Lung (tissue), 12 donors: ENCODE measurements around the gene PYGM. TPM values are rescaled to one million over a fixed set of nuclear protein-coding genes. Genes with fewer than 3 reads are reported as not detected.
"Not testable (repeated sequence)": the region's sequence is repeated elsewhere in the genome, so short reads cannot be mapped to it uniquely, and the experiment has no call there.

ENCODE experiments used
- ATAC-seq: fragments of 200-7000 bp; cut with Tn5 transposase; one replicate; pipeline ENCODE4 v1.9.1; 2020; ENCODE audit warnings: moderate number of reproducible peaks; ENCODE audit not compliant: insufficient read depth, low FRiP score
- DNase-seq, 3 donors: peaks; one replicate each; pipeline ENCODE4 v3.0.0-alpha.2; 2013 to 2017
- H3K27ac ChIP-seq, 2 donors: one replicate each; pipeline ENCODE4 v1.5.1; 2013; ENCODE audit warnings: mild to moderate bottlenecking in 2 of 2, moderate library complexity in 2 of 2, control low read depth in 1 of 2, inconsistent platforms in 1 of 2, low read depth in 1 of 2, low read length in 1 of 2
- H3K27me3 ChIP-seq, 3 donors: one replicate each; pipeline ENCODE4 v1.5.1; 2013; ENCODE audit warnings: low read length in 2 of 3; ENCODE audit not compliant: control insufficient read depth in 3 of 3, insufficient read depth in 3 of 3
- H3K36me3 ChIP-seq, 4 donors: one replicate each; pipeline ENCODE4 v1.5.1; 2013; ENCODE audit warnings: low read length in 4 of 4, mild to moderate bottlenecking in 1 of 4, moderate library complexity in 1 of 4; ENCODE audit not compliant: control insufficient read depth in 4 of 4, insufficient read depth in 4 of 4
- H3K4me1 ChIP-seq, 5 donors: one replicate each; pipeline ENCODE4 v1.5.1; 2013; ENCODE audit warnings: low read length in 5 of 5, mild to moderate bottlenecking in 2 of 5, moderate library complexity in 1 of 5; ENCODE audit not compliant: control insufficient read depth in 5 of 5, insufficient read depth in 5 of 5
- H3K4me3 ChIP-seq: one replicate; pipeline ENCODE4 v1.5.1; 2013; ENCODE audit warnings: mild to moderate bottlenecking, control low read depth, moderate library complexity
- H3K9ac ChIP-seq, 2 donors: one replicate each; pipeline ENCODE4 v1.5.1; 2013; ENCODE audit warnings: low read length in 2 of 2, control low read depth in 1 of 2; ENCODE audit not compliant: insufficient read depth in 1 of 2
- H3K9me3 ChIP-seq, 4 donors: one replicate each; pipeline ENCODE4 v1.5.1; 2013; ENCODE audit warnings: low read length in 3 of 4, mild to moderate bottlenecking in 1 of 4, moderate library complexity in 1 of 4; ENCODE audit not compliant: control insufficient read depth in 4 of 4, insufficient read depth in 3 of 4
- CTCF ChIP-seq: IDR thresholded peaks from 2 replicates; pipeline ENCODE4 v1.5.1; 2012; ENCODE audit warnings: mild to moderate bottlenecking; ENCODE audit errors: control extremely low read depth, extremely low read depth
- WGBS, 2 donors: extraction: QIAGEN DNeasy Blood & Tissue Kit; methylation state at CpG; one replicate each; pipeline ENCODE4 v1.1.7; 2013; 5-methylcytosine and 5-hydroxymethylcytosine counted together
- polyA plus RNA-seq, 2 donors: library from polyadenylated mRNA; stranded (reverse); fragments of 200-250 nt; gene quantifications; one replicate each; pipeline ENCODE4 v1.2.1, GENCODE V29; 2013
- total RNA-seq, 2 donors: library from RNA; depleted of rRNA in 1 of 2; stranded (reverse); fragments of >200 nt in 1 of 2; gene quantifications; one replicate each; pipeline ENCODE4 v1.2.1, GENCODE V29; 2014 to 2021
- donor health status: control.
- donor health status: control.
- donor health status: Bipolar disorder and iron deficiency.
- donor health status: healthy.
- donor health status: DM: yes; HTN: yes; CAD: no.

PYGM gene
- total and polyA plus RNA-seq, 4 donors, result 1.2 to 3.8 (median 2.5) TPM

- no peak for DNase-seq
- Histone ChIP-seq H3K4me3 (no peak overlapping the region), H3K27me3 (peaks cover 3 to 38% (median 38%) of the 10 kb centered on the region in 3 donors), H3K9me3 (no peaks in the 10 kb centered on the region), H3K9ac (no peak overlapping the region), H3K27ac (no peak overlapping the region), H3K4me1 (peaks cover 0 to 3% (median 0%) of the 10 kb centered on the region in 5 donors), H3K36me3 (no peaks in the 10 kb centered on the region)
- TF ChIP-seq CTCF, result no peak
- ATAC-seq, result no peak
- WGBS, 2 donors, result 31 to 69% methylated on average over 2 of the region's 2 CpGs
These were observed 54.3 kb downstream of the PYGM start for GRCh38 chr11:64705501-64705900.

GRCh38 chr11:64703048-64703447, 56.7 kb downstream of the PYGM start:
- no peak for DNase-seq
- H3K27me3 ChIP-seq, result peaks cover 0 to 24% (median 20%) of the 10 kb centered on the region in 3 donors
- TF ChIP-seq CTCF, result no peak

GRCh38 chr11:64701956-64702355, 57.8 kb downstream of the PYGM start:
- not testable (repeated sequence) for H3K9me3 ChIP-seq, H3K4me1 ChIP-seq, ATAC-seq, H3K27ac ChIP-seq, H3K9ac ChIP-seq, H3K36me3 ChIP-seq, DNase-seq, H3K4me3 ChIP-seq
- WGBS, 2 donors, result 91 to 92% methylated on average over 24 to 29 of the region's 29 CpGs
- H3K27me3 ChIP-seq, result peaks cover 0 to 18% (median 15%) of the 10 kb centered on the region in 3 donors

More at GRCh38 chr11:64703048-64703447, 56.7 kb downstream of the PYGM start:
- Histone ChIP-seq H3K27ac (no peak overlapping the region), H3K4me3 (no peak overlapping the region), H3K36me3 (no peaks in the 10 kb centered on the region), H3K4me1 (no peaks in the 10 kb centered on the region), H3K9me3 (no peaks in the 10 kb centered on the region), H3K9ac (no peak overlapping the region)
- 79 to 87% methylated on average over 2 of the region's 2 CpGs for WGBS, 2 donors
- ATAC-seq, result no peak

GRCh38 chr11:64698427-64698826, 61.3 kb downstream of the PYGM start:
- 79 to 83% methylated on average over 1 of the region's 1 CpG for WGBS, 2 donors
- DNase-seq, result no peak

More at GRCh38 chr11:64698427-64698826, 61.3 kb downstream of the PYGM start:
- peaks cover 0 to 20% (median 11%) of the 10 kb centered on the region in 3 donors for H3K27me3 ChIP-seq
- no peak overlapping the region for H3K9ac ChIP-seq
- H3K9me3 ChIP-seq, result peaks cover 0 to 2% (median 0%) of the 10 kb centered on the region in 4 donors
- TF ChIP-seq CTCF, result no peak
- no peak overlapping the region for H3K27ac ChIP-seq
- H3K4me1 ChIP-seq, result no peaks in the 10 kb centered on the region
- H3K4me3 ChIP-seq, result no peak overlapping the region
- no peak for ATAC-seq
- H3K36me3 ChIP-seq, result no peaks in the 10 kb centered on the region
